KMS-11 (cell line): ENCODE data around the gene SLC6A16.

Source experiments
- H2AFZ ChIP-seq: fragments of 200-600 bp; sonication (generic); 2 replicates; pipeline ENCODE4 v1.6.1; 2016; ENCODE audit warnings: antibody characterized with exemption, mixed run types, low read depth
- H3K27ac ChIP-seq: fragments of 200-600 bp; sonication (generic); 2 replicates; pipeline ENCODE4 v1.6.1; 2016; ENCODE audit warnings: mild to moderate bottlenecking, mixed run types
- H3K27me3 ChIP-seq: fragments of 200-600 bp; sonication (generic); 2 replicates; pipeline ENCODE4 v1.6.1; 2017; ENCODE audit warnings: mild to moderate bottlenecking, low read depth, mixed run types, moderate library complexity; ENCODE audit not compliant: insufficient read depth
- H3K36me3 ChIP-seq: fragments of 200-600 bp; sonication (generic); 2 replicates; pipeline ENCODE4 v1.6.1; 2017; ENCODE audit warnings: mild to moderate bottlenecking, mixed run types; ENCODE audit not compliant: insufficient read depth
- H3K4me1 ChIP-seq: fragments of 200-600 bp; sonication (generic); 2 replicates; pipeline ENCODE4 v1.6.1; 2016; ENCODE audit warnings: mild to moderate bottlenecking, low read depth, mixed run types; ENCODE audit not compliant: poor library complexity, severe bottlenecking
- H3K4me2 ChIP-seq: fragments of 200-600 bp; sonication (generic); 2 replicates; pipeline ENCODE4 v1.7.0; 2016; ENCODE audit warnings: mild to moderate bottlenecking, mixed run types
- H3K4me3 ChIP-seq: fragments of 200-600 bp; sonication (generic); IDR thresholded peaks from 2 replicates; pipeline ENCODE4 v1.6.1; 2017; ENCODE audit warnings: low read depth, low read length, mixed read lengths; ENCODE audit not compliant: insufficient read depth
- H3K79me2 ChIP-seq: fragments of 200-600 bp; sonication (generic); 2 replicates; pipeline ENCODE4 v1.6.1; 2016; ENCODE audit warnings: low read depth, mixed run types; ENCODE audit not compliant: insufficient read depth
- H3K9ac ChIP-seq: fragments of 200-600 bp; sonication (generic); 2 replicates; pipeline ENCODE4 v1.6.1; 2016; ENCODE audit warnings: mild to moderate bottlenecking, mixed run types
- H4K20me1 ChIP-seq: fragments of 200-600 bp; sonication (generic); 2 replicates; pipeline ENCODE4 v1.6.1; 2016; ENCODE audit warnings: mild to moderate bottlenecking, mixed run types; ENCODE audit not compliant: insufficient read depth
- TF ChIP-seq, protein P1 (sequence below): fragments of 200-600 bp; sonication (generic); conservative IDR thresholded peaks from 2 replicates; pipeline ENCODE4 v1.6.1; 2017; ENCODE audit warnings: low read depth, mild to moderate bottlenecking, antibody characterized with exemption, low read length, moderate library complexity, mixed read lengths

SLC6A16 gene

GRCh38 chr19:49261602-49262001 is 63.4 kb downstream of the SLC6A16 start:
- no peaks in the 10 kb centered on the region for H3K27me3 ChIP-seq
- H4K20me1 ChIP-seq = no peaks in the 10 kb centered on the region
- TF ChIP-seq, protein P1, sequence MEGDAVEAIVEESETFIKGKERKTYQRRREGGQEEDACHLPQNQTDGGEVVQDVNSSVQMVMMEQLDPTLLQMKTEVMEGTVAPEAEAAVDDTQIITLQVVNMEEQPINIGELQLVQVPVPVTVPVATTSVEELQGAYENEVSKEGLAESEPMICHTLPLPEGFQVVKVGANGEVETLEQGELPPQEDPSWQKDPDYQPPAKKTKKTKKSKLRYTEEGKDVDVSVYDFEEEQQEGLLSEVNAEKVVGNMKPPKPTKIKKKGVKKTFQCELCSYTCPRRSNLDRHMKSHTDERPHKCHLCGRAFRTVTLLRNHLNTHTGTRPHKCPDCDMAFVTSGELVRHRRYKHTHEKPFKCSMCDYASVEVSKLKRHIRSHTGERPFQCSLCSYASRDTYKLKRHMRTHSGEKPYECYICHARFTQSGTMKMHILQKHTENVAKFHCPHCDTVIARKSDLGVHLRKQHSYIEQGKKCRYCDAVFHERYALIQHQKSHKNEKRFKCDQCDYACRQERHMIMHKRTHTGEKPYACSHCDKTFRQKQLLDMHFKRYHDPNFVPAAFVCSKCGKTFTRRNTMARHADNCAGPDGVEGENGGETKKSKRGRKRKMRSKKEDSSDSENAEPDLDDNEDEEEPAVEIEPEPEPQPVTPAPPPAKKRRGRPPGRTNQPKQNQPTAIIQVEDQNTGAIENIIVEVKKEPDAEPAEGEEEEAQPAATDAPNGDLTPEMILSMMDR = no peak
- no peak overlapping the region for H3K9ac ChIP-seq
- H3K36me3 ChIP-seq = no peaks in the 10 kb centered on the region
- H3K79me2 ChIP-seq = no peaks in the 10 kb centered on the region
- H3K27ac ChIP-seq = no peak overlapping the region
- no peak overlapping the region for H3K4me2 ChIP-seq
- no peak overlapping the region for H3K4me3 ChIP-seq
- peaks cover 32% of the 10 kb centered on the region for H3K4me1 ChIP-seq
- H2AFZ ChIP-seq = no peak overlapping the region

DNA sequence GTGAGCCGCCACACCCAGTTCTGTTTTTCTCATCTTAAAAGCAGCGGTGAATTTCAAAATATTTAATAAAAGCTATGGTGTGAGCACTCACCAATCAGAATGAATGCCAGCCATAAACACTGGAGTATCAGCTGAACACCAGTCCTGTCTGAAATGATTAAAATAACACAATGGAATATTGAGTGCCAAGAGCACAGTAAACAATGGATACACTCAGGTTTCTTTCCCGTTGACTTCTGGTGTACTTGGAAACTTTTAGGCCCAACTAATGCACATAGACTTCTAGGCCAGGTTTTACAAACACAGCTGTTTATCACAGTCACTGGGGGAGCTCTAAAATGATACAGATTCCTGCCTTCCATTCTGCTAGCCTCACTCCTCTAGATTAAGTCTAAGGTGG is 68.3 kb downstream of the SLC6A16 start:
- no peak overlapping the region for H2AFZ ChIP-seq
- no peaks in the 10 kb centered on the region for H3K79me2 ChIP-seq
- no peak overlapping the region for H3K4me2 ChIP-seq
- H3K36me3 ChIP-seq = no peaks in the 10 kb centered on the region
- TF ChIP-seq, protein P1 = no peak
- peaks cover 4% of the 10 kb centered on the region for H3K4me1 ChIP-seq
- H3K27me3 ChIP-seq = no peaks in the 10 kb centered on the region; the same call in 1 of the 2 replicates
- no peak overlapping the region for H3K9ac ChIP-seq
- H3K4me3 ChIP-seq = no peak overlapping the region
- H4K20me1 ChIP-seq = no peaks in the 10 kb centered on the region
- H3K27ac ChIP-seq = no peak overlapping the region

- H3K4me3 ChIP-seq = no peak overlapping the region
- H3K36me3 ChIP-seq = no peaks in the 10 kb centered on the region
- no peak overlapping the region for H3K27ac ChIP-seq
- TF ChIP-seq, protein P1 = no peak
- H4K20me1 ChIP-seq = no peaks in the 10 kb centered on the region
- no peak overlapping the region for H3K9ac ChIP-seq
- H3K4me1 ChIP-seq = no peaks in the 10 kb centered on the region
- H2AFZ ChIP-seq = no peak overlapping the region
- H3K4me2 ChIP-seq = no peak overlapping the region
- H3K79me2 ChIP-seq = no peaks in the 10 kb centered on the region
- H3K27me3 ChIP-seq = no peaks in the 10 kb centered on the region; the same call in 1 of the 2 replicates
Measured at GRCh38 chr19:49255674-49256073, 69.3 kb downstream of the SLC6A16 start.

GRCh38 chr19:49249933-49250332 is 75.1 kb downstream of the SLC6A16 start:
- no peak overlapping the region for H3K27ac ChIP-seq
- H3K27me3 ChIP-seq = no peaks in the 10 kb centered on the region; the same call in 1 of the 2 replicates
- no peak overlapping the region for H2AFZ ChIP-seq
- H3K4me2 ChIP-seq = no peak overlapping the region
- TF ChIP-seq, protein P1 = no peak
- no peaks in the 10 kb centered on the region for H3K36me3 ChIP-seq
- no peaks in the 10 kb centered on the region for H3K79me2 ChIP-seq
- no peak overlapping the region for H3K4me3 ChIP-seq
- no peaks in the 10 kb centered on the region for H4K20me1 ChIP-seq
- H3K4me1 ChIP-seq = no peaks in the 10 kb centered on the region
- no peak overlapping the region for H3K9ac ChIP-seq
